SU-DHL-6 (cell line): ENCODE measurements around the gene CALML3.

Experiments used
- H2AFZ ChIP-seq: fragments of 200-600 bp; sonication (generic); 2 replicates; pipeline ENCODE4 v1.6.1; 2014; ENCODE audit warnings: low read depth, mild to moderate bottlenecking, moderate library complexity, mixed read lengths, antibody characterized with exemption, low read length; ENCODE audit not compliant: severe bottlenecking
- H3F3A ChIP-seq: fragments of 200-600 bp; shearing (Covaris generic); 2 replicates; pipeline ENCODE4 v1.6.0; 2016; ENCODE audit warnings: antibody characterized with exemption, mild to moderate bottlenecking; ENCODE audit not compliant: insufficient read depth
- H3K27ac ChIP-seq: fragments of 200-600 bp; sonication (generic); 2 replicates; pipeline ENCODE4 v1.5.1; 2016; ENCODE audit warnings: low read depth, mild to moderate bottlenecking, low read length, moderate library complexity, mixed read lengths
- H3K27me3 ChIP-seq: fragments of 200-600 bp; sonication (generic), shearing (Covaris generic); 2 replicates; pipeline ENCODE4 v1.6.0; 2014; ENCODE audit warnings: mild to moderate bottlenecking, low read length
- H3K36me3 ChIP-seq: fragments of 200-600 bp; sonication (generic); 2 replicates; pipeline ENCODE4 v1.6.1; 2014; ENCODE audit warnings: mild to moderate bottlenecking, low read length, mixed read lengths
- H3K4me2 ChIP-seq: fragments of 300-600, 200-600 bp; shearing (Covaris generic), sonication (generic); 2 replicates; pipeline ENCODE4 v1.6.0; 2014; ENCODE audit warnings: low read length, low read depth, mild to moderate bottlenecking; ENCODE audit not compliant: poor library complexity, severe bottlenecking
- H3K4me3 ChIP-seq: fragments of 200-600 bp; sonication (generic); 2 replicates; pipeline ENCODE4 v1.5.1; 2014; ENCODE audit warnings: antibody characterized with exemption, low read length, mild to moderate bottlenecking, mixed read lengths; ENCODE audit not compliant: insufficient read depth, poor library complexity, severe bottlenecking
- H3K79me2 ChIP-seq: fragments of 200-600 bp; sonication (generic); 2 replicates; pipeline ENCODE4 v1.6.1; 2014; ENCODE audit warnings: mild to moderate bottlenecking, low read length, moderate library complexity; ENCODE audit not compliant: insufficient read depth
- H3K9ac ChIP-seq: fragments of 200-600 bp; sonication (generic); 2 replicates; pipeline ENCODE4 v1.7.0; 2014; ENCODE audit warnings: mild to moderate bottlenecking, low read length
- H3K9me2 ChIP-seq: fragments of 200-600 bp; sonication (generic); replicated peaks from 2 replicates; pipeline ENCODE4 v1.6.1; 2014; ENCODE audit warnings: low read length; ENCODE audit not compliant: insufficient read depth
- H3K9me3 ChIP-seq: fragments of 200-600 bp; sonication (generic); 2 replicates; pipeline ENCODE4 v1.6.1; 2014; ENCODE audit warnings: low read length, mixed read lengths; ENCODE audit not compliant: insufficient read depth
- H4K20me1 ChIP-seq: fragments of 200-600 bp; sonication (generic); 2 replicates; pipeline ENCODE4 v1.6.1; 2014; ENCODE audit warnings: low read depth, mild to moderate bottlenecking, antibody characterized with exemption, low read length, moderate library complexity, mixed read lengths
- CTCF ChIP-seq: fragments of 200-600 bp; sonication (generic); IDR thresholded peaks from one replicate; pipeline ENCODE4 v1.5.1; 2017; ENCODE audit warnings: antibody characterized with exemption, mild to moderate bottlenecking, low read length, moderate library complexity; ENCODE audit not compliant: insufficient read depth, poor library complexity, severe bottlenecking
- EZH2phosphoT487 ChIP-seq: fragments of 200-600 bp; sonication (generic), shearing (Covaris generic); conservative IDR thresholded peaks from 2 replicates; pipeline ENCODE4 v1.6.1; 2018; ENCODE audit warnings: mild to moderate bottlenecking, antibody characterized with exemption, low read length, moderate library complexity, mixed read lengths

The CALML3 gene

GRCh38 chr10:5564537-5565204 lies 39.9 kb downstream of the CALML3 start:
- Histone ChIP-seq H3K9ac (no peak overlapping the region), H4K20me1 (no peaks in the 10 kb centered on the region), H3K4me3 (no peak overlapping the region), H3K4me2 (no peak overlapping the region), H3K27me3 (no peaks in the 10 kb centered on the region; the same call in 1 of the 2 replicates), H3K9me3 (no peaks in the 10 kb centered on the region), H3F3A (no peaks in the 10 kb centered on the region), H3K27ac (no peak overlapping the region), H3K79me2 (no peaks in the 10 kb centered on the region), H3K9me2 (no peaks in the 10 kb centered on the region), H2AFZ (no peak overlapping the region), H3K36me3 (no peaks in the 10 kb centered on the region)
- TF ChIP-seq EZH2phosphoT487 (no peak), CTCF (no peak)

- Histone ChIP-seq H3K79me2 (no peaks in the 10 kb centered on the region), H3K36me3 (no peaks in the 10 kb centered on the region), H3K9ac (no peak overlapping the region), H3K27ac (no peak overlapping the region), H3K27me3 (no peaks in the 10 kb centered on the region; the same call in 1 of the 2 replicates), H3K4me3 (no peak overlapping the region), H3F3A (no peaks in the 10 kb centered on the region), H3K9me3 (no peaks in the 10 kb centered on the region), H3K4me2 (no peak overlapping the region), H2AFZ (no peak overlapping the region), H3K9me2 (no peaks in the 10 kb centered on the region), H4K20me1 (no peaks in the 10 kb centered on the region)
- no peak for TF ChIP-seq EZH2phosphoT487
- TF ChIP-seq CTCF = no peak
Measured at GRCh38 chr10:5565205-5565545, 40.4 kb downstream of the CALML3 start.

- Histone ChIP-seq H3K4me3 (no peak overlapping the region), H3K9me2 (no peaks in the 10 kb centered on the region), H2AFZ (no peak overlapping the region), H3K27ac (no peak overlapping the region), H4K20me1 (no peaks in the 10 kb centered on the region), H3K9ac (no peak overlapping the region), H3K36me3 (no peaks in the 10 kb centered on the region), H3K27me3 (no peaks in the 10 kb centered on the region; the same call in 1 of the 2 replicates), H3F3A (no peaks in the 10 kb centered on the region), H3K4me2 (no peak overlapping the region), H3K79me2 (no peaks in the 10 kb centered on the region), H3K9me3 (no peaks in the 10 kb centered on the region)
- TF ChIP-seq EZH2phosphoT487 (no peak), CTCF (no peak)
Measured at GRCh38 chr10:5565671-5566581, 41.2 kb downstream of the CALML3 start.
